ENCODE data around the gene ZSWIM1. TPM values are rescaled to one million over a fixed set of nuclear protein-coding genes. Genes with fewer than 3 reads are reported as not detected.

Gene ZSWIM1
- total and polyA plus RNA-seq, 2 of the 13 experiments (the other 11 are each of a cell fraction or from before 2014, with no cell fraction given) = 9.5 to 11.7 TPM

DNA sequence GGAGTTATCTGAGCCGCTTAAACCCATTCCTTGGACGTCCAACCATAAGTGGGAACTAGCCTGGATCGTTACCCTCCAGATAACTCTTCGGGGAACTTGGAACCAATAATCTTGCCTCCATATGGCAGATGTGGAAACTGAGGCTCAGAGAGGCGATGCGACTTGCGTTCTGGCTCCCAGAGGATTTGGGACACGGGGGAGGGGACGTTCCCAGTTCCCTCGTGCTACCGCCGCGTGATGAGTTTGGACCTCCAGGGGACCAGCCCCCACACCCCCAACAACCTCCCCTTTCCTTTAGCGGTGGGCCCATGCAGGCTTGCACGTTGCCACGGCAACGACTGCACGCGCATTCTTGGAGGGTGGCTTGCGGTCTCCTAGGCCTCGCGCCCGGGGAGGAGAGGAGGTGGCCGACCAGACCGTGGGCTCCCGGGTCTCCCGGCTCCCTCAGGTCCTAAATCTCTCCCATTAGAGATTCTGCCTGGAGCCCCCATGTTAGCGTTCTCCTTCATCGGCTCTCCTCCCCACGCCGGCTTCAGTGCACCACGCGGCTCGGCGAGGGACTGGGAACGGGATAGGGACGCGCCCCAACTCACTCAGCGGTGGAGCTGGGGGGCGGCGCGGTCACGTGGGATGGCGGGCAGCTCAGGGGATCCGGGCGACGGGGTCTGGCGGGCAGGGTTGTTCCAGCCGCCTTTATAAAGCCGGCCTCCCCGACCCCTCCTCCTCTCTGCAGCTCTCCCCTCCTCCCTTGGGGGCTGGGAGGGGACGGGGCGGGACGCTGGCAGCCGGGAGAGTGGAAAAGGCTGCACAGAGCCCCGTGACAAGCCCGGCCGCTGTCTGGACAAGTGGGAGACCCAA lies 30.7 kb downstream of the ZSWIM1 start, which contains the start of gene PLTP (continued):
- TF ChIP-seq ZNF598 (CRISPR knock-in tag; IDR thresholded peaks at IDR 0.05; ENCODE audit: borderline replicate concordance) (no peak), ZFP36 (IDR thresholded peaks at IDR 0.05; ENCODE audit: borderline replicate concordance, low read depth, low read length, partially characterized antibody) (no peak), ZNF577 (CRISPR knock-in tag; IDR thresholded peaks at IDR 0.05; ENCODE audit: borderline replicate concordance, low read depth) (no peak), PHF5A (CRISPR knock-in tag; IDR thresholded peaks at IDR 0.05; ENCODE audit: low read depth, unreplicated experiment) (no peak), SP140L (CRISPR knock-in tag; IDR thresholded peaks at IDR 0.05; ENCODE audit: borderline replicate concordance) (no peak), KMT2B (CRISPR knock-in tag; IDR thresholded peaks at IDR 0.05) (no peak; the same call in 1 of the 2 replicates), MBNL3 (CRISPR knock-in tag; conservative IDR thresholded peaks at IDR 0.05) (no peak)
- TF ChIP-seq, protein P1, sequence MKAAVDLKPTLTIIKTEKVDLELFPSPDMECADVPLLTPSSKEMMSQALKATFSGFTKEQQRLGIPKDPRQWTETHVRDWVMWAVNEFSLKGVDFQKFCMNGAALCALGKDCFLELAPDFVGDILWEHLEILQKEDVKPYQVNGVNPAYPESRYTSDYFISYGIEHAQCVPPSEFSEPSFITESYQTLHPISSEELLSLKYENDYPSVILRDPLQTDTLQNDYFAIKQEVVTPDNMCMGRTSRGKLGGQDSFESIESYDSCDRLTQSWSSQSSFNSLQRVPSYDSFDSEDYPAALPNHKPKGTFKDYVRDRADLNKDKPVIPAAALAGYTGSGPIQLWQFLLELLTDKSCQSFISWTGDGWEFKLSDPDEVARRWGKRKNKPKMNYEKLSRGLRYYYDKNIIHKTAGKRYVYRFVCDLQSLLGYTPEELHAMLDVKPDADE (CRISPR knock-in tag; IDR thresholded peaks at IDR 0.05) = no peak
- TF ChIP-seq, protein P2, sequence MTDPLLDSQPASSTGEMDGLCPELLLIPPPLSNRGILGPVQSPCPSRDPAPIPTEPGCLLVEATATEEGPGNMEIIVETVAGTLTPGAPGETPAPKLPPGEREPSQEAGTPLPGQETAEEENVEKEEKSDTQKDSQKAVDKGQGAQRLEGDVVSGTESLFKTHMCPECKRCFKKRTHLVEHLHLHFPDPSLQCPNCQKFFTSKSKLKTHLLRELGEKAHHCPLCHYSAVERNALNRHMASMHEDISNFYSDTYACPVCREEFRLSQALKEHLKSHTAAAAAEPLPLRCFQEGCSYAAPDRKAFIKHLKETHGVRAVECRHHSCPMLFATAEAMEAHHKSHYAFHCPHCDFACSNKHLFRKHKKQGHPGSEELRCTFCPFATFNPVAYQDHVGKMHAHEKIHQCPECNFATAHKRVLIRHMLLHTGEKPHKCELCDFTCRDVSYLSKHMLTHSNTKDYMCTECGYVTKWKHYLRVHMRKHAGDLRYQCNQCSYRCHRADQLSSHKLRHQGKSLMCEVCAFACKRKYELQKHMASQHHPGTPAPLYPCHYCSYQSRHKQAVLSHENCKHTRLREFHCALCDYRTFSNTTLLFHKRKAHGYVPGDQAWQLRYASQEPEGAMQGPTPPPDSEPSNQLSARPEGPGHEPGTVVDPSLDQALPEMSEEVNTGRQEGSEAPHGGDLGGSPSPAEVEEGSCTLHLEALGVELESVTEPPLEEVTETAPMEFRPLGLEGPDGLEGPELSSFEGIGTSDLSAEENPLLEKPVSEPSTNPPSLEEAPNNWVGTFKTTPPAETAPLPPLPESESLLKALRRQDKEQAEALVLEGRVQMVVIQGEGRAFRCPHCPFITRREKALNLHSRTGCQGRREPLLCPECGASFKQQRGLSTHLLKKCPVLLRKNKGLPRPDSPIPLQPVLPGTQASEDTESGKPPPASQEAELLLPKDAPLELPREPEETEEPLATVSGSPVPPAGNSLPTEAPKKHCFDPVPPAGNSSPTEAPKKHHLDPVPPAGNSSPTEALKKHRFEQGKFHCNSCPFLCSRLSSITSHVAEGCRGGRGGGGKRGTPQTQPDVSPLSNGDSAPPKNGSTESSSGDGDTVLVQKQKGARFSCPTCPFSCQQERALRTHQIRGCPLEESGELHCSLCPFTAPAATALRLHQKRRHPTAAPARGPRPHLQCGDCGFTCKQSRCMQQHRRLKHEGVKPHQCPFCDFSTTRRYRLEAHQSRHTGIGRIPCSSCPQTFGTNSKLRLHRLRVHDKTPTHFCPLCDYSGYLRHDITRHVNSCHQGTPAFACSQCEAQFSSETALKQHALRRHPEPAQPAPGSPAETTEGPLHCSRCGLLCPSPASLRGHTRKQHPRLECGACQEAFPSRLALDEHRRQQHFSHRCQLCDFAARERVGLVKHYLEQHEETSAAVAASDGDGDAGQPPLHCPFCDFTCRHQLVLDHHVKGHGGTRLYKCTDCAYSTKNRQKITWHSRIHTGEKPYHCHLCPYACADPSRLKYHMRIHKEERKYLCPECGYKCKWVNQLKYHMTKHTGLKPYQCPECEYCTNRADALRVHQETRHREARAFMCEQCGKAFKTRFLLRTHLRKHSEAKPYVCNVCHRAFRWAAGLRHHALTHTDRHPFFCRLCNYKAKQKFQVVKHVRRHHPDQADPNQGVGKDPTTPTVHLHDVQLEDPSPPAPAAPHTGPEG (CRISPR knock-in tag; IDR thresholded peaks at IDR 0.05) = 0 out of 2 replicates have a peak, but pooled peaks have one; percentile 57
- TF ChIP-seq, protein P3, sequence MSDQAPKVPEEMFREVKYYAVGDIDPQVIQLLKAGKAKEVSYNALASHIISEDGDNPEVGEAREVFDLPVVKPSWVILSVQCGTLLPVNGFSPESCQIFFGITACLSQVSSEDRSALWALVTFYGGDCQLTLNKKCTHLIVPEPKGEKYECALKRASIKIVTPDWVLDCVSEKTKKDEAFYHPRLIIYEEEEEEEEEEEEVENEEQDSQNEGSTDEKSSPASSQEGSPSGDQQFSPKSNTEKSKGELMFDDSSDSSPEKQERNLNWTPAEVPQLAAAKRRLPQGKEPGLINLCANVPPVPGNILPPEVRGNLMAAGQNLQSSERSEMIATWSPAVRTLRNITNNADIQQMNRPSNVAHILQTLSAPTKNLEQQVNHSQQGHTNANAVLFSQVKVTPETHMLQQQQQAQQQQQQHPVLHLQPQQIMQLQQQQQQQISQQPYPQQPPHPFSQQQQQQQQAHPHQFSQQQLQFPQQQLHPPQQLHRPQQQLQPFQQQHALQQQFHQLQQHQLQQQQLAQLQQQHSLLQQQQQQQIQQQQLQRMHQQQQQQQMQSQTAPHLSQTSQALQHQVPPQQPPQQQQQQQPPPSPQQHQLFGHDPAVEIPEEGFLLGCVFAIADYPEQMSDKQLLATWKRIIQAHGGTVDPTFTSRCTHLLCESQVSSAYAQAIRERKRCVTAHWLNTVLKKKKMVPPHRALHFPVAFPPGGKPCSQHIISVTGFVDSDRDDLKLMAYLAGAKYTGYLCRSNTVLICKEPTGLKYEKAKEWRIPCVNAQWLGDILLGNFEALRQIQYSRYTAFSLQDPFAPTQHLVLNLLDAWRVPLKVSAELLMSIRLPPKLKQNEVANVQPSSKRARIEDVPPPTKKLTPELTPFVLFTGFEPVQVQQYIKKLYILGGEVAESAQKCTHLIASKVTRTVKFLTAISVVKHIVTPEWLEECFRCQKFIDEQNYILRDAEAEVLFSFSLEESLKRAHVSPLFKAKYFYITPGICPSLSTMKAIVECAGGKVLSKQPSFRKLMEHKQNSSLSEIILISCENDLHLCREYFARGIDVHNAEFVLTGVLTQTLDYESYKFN (CRISPR knock-in tag; conservative IDR thresholded peaks at IDR 0.05) = 0 out of 2 replicates have a peak, but pooled peaks have one; percentile 36
- TF ChIP-seq, protein P4, sequence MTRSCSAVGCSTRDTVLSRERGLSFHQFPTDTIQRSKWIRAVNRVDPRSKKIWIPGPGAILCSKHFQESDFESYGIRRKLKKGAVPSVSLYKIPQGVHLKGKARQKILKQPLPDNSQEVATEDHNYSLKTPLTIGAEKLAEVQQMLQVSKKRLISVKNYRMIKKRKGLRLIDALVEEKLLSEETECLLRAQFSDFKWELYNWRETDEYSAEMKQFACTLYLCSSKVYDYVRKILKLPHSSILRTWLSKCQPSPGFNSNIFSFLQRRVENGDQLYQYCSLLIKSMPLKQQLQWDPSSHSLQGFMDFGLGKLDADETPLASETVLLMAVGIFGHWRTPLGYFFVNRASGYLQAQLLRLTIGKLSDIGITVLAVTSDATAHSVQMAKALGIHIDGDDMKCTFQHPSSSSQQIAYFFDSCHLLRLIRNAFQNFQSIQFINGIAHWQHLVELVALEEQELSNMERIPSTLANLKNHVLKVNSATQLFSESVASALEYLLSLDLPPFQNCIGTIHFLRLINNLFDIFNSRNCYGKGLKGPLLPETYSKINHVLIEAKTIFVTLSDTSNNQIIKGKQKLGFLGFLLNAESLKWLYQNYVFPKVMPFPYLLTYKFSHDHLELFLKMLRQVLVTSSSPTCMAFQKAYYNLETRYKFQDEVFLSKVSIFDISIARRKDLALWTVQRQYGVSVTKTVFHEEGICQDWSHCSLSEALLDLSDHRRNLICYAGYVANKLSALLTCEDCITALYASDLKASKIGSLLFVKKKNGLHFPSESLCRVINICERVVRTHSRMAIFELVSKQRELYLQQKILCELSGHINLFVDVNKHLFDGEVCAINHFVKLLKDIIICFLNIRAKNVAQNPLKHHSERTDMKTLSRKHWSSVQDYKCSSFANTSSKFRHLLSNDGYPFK (CRISPR knock-in tag; IDR thresholded peaks at IDR 0.05; ENCODE audit: borderline replicate concordance) = no peak
- TF ChIP-seq, protein P5, sequence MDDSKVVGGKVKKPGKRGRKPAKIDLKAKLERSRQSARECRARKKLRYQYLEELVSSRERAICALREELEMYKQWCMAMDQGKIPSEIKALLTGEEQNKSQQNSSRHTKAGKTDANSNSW (CRISPR knock-in tag; IDR thresholded peaks at IDR 0.05; ENCODE audit: borderline replicate concordance) = no peak
